H9 (cell line): ENCODE measurements around the gene OTOF. TPM values are rescaled to one million over a fixed set of nuclear protein-coding genes. Genes with fewer than 3 reads are reported as not detected.

Source experiments
- DNase-seq: peaks from one replicate; pipeline ENCODE4 v3.0.0-alpha.2; 2017
- H2AFZ ChIP-seq: one replicate; pipeline ENCODE4 v1.6.1; 2013; ENCODE audit warnings: mild to moderate bottlenecking, low read length, control low read depth, moderate library complexity
- H2AK5ac ChIP-seq: 2 replicates; pipeline ENCODE4 v1.6.1; 2013; ENCODE audit warnings: low read length, control low read depth, mixed read lengths; ENCODE audit not compliant: insufficient read length
- H2BK120ac ChIP-seq: one replicate; pipeline ENCODE4 v1.6.1; 2013; ENCODE audit warnings: low read depth, mild to moderate bottlenecking, low read length, control low read depth, inconsistent platforms; ENCODE audit not compliant: poor library complexity, severe bottlenecking
- H2BK12ac ChIP-seq: 2 replicates; pipeline ENCODE4 v1.6.1; 2013; ENCODE audit warnings: low read length, control low read depth, mixed read lengths, low read depth; ENCODE audit not compliant: insufficient read length
- H2BK15ac ChIP-seq: 2 replicates; pipeline ENCODE4 v1.6.1; 2013; ENCODE audit warnings: low read depth, low read length, control low read depth
- H2BK20ac ChIP-seq: one replicate; pipeline ENCODE4 v1.6.1; 2013; ENCODE audit warnings: low read depth, mild to moderate bottlenecking, low read length, control low read depth, inconsistent platforms; ENCODE audit not compliant: poor library complexity, severe bottlenecking
- H2BK5ac ChIP-seq: 2 replicates; pipeline ENCODE4 v1.6.1; 2013; ENCODE audit warnings: low read length, control low read depth, mixed read lengths; ENCODE audit not compliant: insufficient read length
- H3K14ac ChIP-seq: 2 replicates; pipeline ENCODE4 v1.6.1; 2013; ENCODE audit warnings: low read length, control low read depth; ENCODE audit not compliant: insufficient read depth
- H3K18ac ChIP-seq: 2 replicates; pipeline ENCODE4 v1.6.1; 2013; ENCODE audit warnings: low read depth, mild to moderate bottlenecking, mixed read lengths, low read length, control low read depth; ENCODE audit not compliant: insufficient read length
- H3K23ac ChIP-seq: 2 replicates; pipeline ENCODE4 v1.6.1; 2013; ENCODE audit warnings: low read length, control low read depth, mixed read lengths, low read depth; ENCODE audit not compliant: insufficient read length
- H3K23me2 ChIP-seq: 2 replicates; pipeline ENCODE4 v1.6.1; 2013; ENCODE audit warnings: low read depth, mild to moderate bottlenecking, mixed read lengths, low read length, control low read depth; ENCODE audit not compliant: insufficient read length, poor library complexity, severe bottlenecking
- H3K27ac ChIP-seq: 2 replicates; pipeline ENCODE4 v1.5.1; 2013; ENCODE audit warnings: low read length, control low read depth, mixed read lengths, low read depth; ENCODE audit not compliant: insufficient read length
- H3K27me3 ChIP-seq: 2 replicates; pipeline ENCODE4 v1.6.1; 2013; ENCODE audit warnings: low read length, control low read depth, inconsistent platforms; ENCODE audit not compliant: insufficient read depth
- H3K4ac ChIP-seq: 2 replicates; pipeline ENCODE4 v1.6.1; 2013; ENCODE audit warnings: low read depth, mild to moderate bottlenecking, control low read depth, inconsistent platforms, low read length, moderate library complexity
- H3K4me1 ChIP-seq: 2 replicates; pipeline ENCODE4 v1.6.1; 2013; ENCODE audit warnings: low read length, control low read depth, inconsistent platforms; ENCODE audit not compliant: insufficient read depth
- H3K4me2 ChIP-seq: 2 replicates; pipeline ENCODE4 v1.6.1; 2013; ENCODE audit warnings: low read length, control low read depth, mixed read lengths; ENCODE audit not compliant: insufficient read length, insufficient read depth
- H3K56ac ChIP-seq: 2 replicates; pipeline ENCODE4 v1.6.1; 2013; ENCODE audit warnings: low read depth, mild to moderate bottlenecking, mixed read lengths, low read length, control low read depth; ENCODE audit not compliant: insufficient read length
- H3K79me1 ChIP-seq: 2 replicates; pipeline ENCODE4 v1.6.1; 2013; ENCODE audit warnings: low read depth, mild to moderate bottlenecking, moderate library complexity, low read length, control low read depth, inconsistent platforms; ENCODE audit not compliant: insufficient read depth, poor library complexity, severe bottlenecking
- H3K79me2 ChIP-seq: 2 replicates; pipeline ENCODE4 v1.6.1; 2013; ENCODE audit warnings: low read length, control low read depth, inconsistent platforms; ENCODE audit not compliant: insufficient read depth
- H3K9ac ChIP-seq: 2 replicates; pipeline ENCODE4 v1.6.1; 2013; ENCODE audit warnings: low read length, control low read depth, mixed read lengths; ENCODE audit not compliant: insufficient read length; ENCODE audit errors: extremely low read depth
- H3K9me3 ChIP-seq: one replicate; pipeline ENCODE4 v1.6.1; 2013; ENCODE audit warnings: low read depth, low read length, inconsistent platforms; ENCODE audit not compliant: control insufficient read depth
- H3T11ph ChIP-seq: one replicate; pipeline ENCODE4 v1.6.1; 2013; ENCODE audit warnings: mild to moderate bottlenecking, low read length, control low read depth, inconsistent platforms
- H4K20me1 ChIP-seq: one replicate; pipeline ENCODE4 v1.6.1; 2013; ENCODE audit not compliant: control insufficient read depth, insufficient read length, insufficient read depth
- H4K5ac ChIP-seq: 2 replicates; pipeline ENCODE4 v1.6.1; 2013; ENCODE audit warnings: low read depth, mild to moderate bottlenecking, mixed read lengths, low read length, control low read depth; ENCODE audit not compliant: insufficient read length
- H4K8ac ChIP-seq: replicated peaks from 2 replicates; pipeline ENCODE4 v1.6.1; 2013; ENCODE audit warnings: low read length, control low read depth, mixed read lengths, low read depth; ENCODE audit not compliant: insufficient read length
- H4K91ac ChIP-seq: 2 replicates; pipeline ENCODE4 v1.6.1; 2013; ENCODE audit warnings: low read depth, mild to moderate bottlenecking, moderate library complexity, mixed read lengths, low read length, control low read depth; ENCODE audit not compliant: insufficient read length
- H3K27ac Mint-ChIP-seq, 3 experiments: 2 replicates in 2 of 3; 3 replicates in 1 of 3; pipeline ENCODE4 v1.8.0; 2020 to 2021; ENCODE audit warnings: mixed read lengths in 3 of 3, mild to moderate bottlenecking in 1 of 3, moderate library complexity in 1 of 3
- H3K27me3 Mint-ChIP-seq: 2 replicates; pipeline ENCODE4 v1.8.0; 2021; ENCODE audit warnings: low read depth, mild to moderate bottlenecking, moderate library complexity, mixed read lengths
- H3K36me3 Mint-ChIP-seq, 3 experiments: 2 replicates in 2 of 3; 3 replicates in 1 of 3; pipeline ENCODE4 v1.8.0; 2020 to 2021; ENCODE audit warnings: low read depth in 3 of 3, mixed read lengths in 3 of 3; ENCODE audit not compliant: insufficient read depth in 1 of 3
- H3K4me1 Mint-ChIP-seq, 2 experiments: 2 replicates each; pipeline ENCODE4 v1.8.0; 2020; ENCODE audit warnings: mixed read lengths in 2 of 2
- H3K4me3 Mint-ChIP-seq, 2 experiments: 2 replicates in 1 of 2; 3 replicates in 1 of 2; pipeline ENCODE4 v1.8.0; 2020 to 2021; ENCODE audit warnings: mild to moderate bottlenecking in 2 of 2, mixed read lengths in 2 of 2, moderate library complexity in 1 of 2
- H3K9me3 Mint-ChIP-seq, 2 experiments: 2 replicates in 1 of 2; 3 replicates in 1 of 2; pipeline ENCODE4 v1.8.0; 2020; ENCODE audit warnings: mild to moderate bottlenecking in 2 of 2, mixed read lengths in 2 of 2, moderate library complexity in 1 of 2
- WGBS: extraction: QIAGEN DNeasy Blood & Tissue Kit; methylation state at CpG from one replicate; pipeline ENCODE4 v1.1.7; 2013; ENCODE audit warnings: missing lambda C conversion rate, low lambda C conversion rate, mixed read lengths; ENCODE audit not compliant: insufficient read length; ENCODE audit errors: extremely low coverage; 5-methylcytosine and 5-hydroxymethylcytosine counted together
- total RNA-seq: library from RNA; stranded (reverse); gene quantifications from 2 replicates; pipeline ENCODE4 v1.2.1, GENCODE V29; 2021
- TF ChIP-seq, protein P1 (sequence below): fragments of 200-600 bp; sonication (generic); conservative IDR thresholded peaks from 3 replicates; pipeline ENCODE4 v1.8.0; 2021; ENCODE audit warnings: antibody characterized with exemption, mild to moderate bottlenecking

OTOF gene
- total RNA-seq, 1 experiment from 2014 or later, result 0.35 TPM

DNA sequence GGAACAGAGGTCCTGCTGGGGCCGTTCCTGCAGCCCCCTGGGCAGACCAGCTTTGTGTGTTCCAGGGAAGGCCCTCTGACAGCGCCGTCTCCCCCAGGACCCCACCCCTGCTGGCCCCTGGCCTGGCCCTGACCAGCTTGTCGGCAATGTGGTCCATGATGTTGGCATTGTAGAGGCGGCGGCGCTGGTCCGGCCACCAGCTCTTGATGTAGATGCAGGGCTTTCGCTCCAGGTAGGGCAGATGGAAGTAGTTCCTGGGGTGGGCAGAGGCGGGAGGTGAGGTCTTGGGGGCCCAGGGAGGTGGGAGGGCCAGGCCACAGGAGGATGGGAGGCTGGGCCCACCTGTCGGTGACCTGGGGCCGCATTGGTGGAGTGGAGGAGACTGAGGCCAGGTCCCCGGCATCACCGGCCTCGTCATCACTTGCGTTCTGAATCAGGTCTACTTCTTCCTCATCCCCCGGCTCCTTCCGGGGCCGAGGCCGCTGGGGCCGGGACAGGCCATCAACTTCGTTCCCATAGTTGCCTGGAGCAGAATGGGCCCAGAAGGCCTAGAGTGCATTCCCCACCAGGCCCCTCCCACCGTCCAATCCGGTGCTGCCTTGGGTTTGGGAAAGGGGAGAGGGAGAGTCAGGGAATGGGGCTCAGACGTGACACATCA, 1.3 kb upstream of the OTOF start:
- H3K27ac ChIP-seq, result no peak overlapping the region
- H3K14ac ChIP-seq, result no peak overlapping the region; the same call in 1 of the 2 replicates
- Mint-ChIP-seq H3K36me3 (peaks cover 0 to 2% (median 0%) of the 10 kb centered on the region in 3 experiments; a peak in 2 of 7 replicates), H3K27ac (no peak overlapping the region), H3K27me3 (peaks cover 6% of the 10 kb centered on the region), H3K9me3 (no peaks in the 10 kb centered on the region; a peak in 2 of 5 replicates), H3K4me3 (no peak overlapping the region), H3K4me1 (peaks cover 8 to 17% of the 10 kb centered on the region in 2 experiments)
- no peak overlapping the region for H3K4ac ChIP-seq
- no CpG with 5 or more reads among the region's 25 CpGs for whole genome bisulfite sequencing
- no peak overlapping the region for H2BK120ac ChIP-seq
- H3K79me2 ChIP-seq, result no peaks in the 10 kb centered on the region
- H3K27me3 ChIP-seq, result no peaks in the 10 kb centered on the region
- no peak overlapping the region for H3K4me2 ChIP-seq
- H2BK5ac ChIP-seq, result no peak overlapping the region
- no peak overlapping the region for H3K18ac ChIP-seq
- H3K56ac ChIP-seq, result no peak overlapping the region
- peaks cover 3% of the 10 kb centered on the region for H4K20me1 ChIP-seq
- no peaks in the 10 kb centered on the region for H3K23me2 ChIP-seq
- no peaks in the 10 kb centered on the region for H3K9me3 ChIP-seq
- no peak overlapping the region for H4K91ac ChIP-seq
- no peak overlapping the region for H2BK15ac ChIP-seq
- no peak overlapping the region for H2AFZ ChIP-seq
- H3K4me1 ChIP-seq, result no peaks in the 10 kb centered on the region; the same call in 1 of the 2 replicates
- no peak overlapping the region for H2BK20ac ChIP-seq
- TF ChIP-seq, protein P1, sequence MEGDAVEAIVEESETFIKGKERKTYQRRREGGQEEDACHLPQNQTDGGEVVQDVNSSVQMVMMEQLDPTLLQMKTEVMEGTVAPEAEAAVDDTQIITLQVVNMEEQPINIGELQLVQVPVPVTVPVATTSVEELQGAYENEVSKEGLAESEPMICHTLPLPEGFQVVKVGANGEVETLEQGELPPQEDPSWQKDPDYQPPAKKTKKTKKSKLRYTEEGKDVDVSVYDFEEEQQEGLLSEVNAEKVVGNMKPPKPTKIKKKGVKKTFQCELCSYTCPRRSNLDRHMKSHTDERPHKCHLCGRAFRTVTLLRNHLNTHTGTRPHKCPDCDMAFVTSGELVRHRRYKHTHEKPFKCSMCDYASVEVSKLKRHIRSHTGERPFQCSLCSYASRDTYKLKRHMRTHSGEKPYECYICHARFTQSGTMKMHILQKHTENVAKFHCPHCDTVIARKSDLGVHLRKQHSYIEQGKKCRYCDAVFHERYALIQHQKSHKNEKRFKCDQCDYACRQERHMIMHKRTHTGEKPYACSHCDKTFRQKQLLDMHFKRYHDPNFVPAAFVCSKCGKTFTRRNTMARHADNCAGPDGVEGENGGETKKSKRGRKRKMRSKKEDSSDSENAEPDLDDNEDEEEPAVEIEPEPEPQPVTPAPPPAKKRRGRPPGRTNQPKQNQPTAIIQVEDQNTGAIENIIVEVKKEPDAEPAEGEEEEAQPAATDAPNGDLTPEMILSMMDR, result no peak
- no peaks in the 10 kb centered on the region for H3K79me1 ChIP-seq
- H2BK12ac ChIP-seq, result no peak overlapping the region
- no peak overlapping the region for H3T11ph ChIP-seq
- no peak overlapping the region for H4K8ac ChIP-seq
- no peak overlapping the region for H3K23ac ChIP-seq
- H3K9ac ChIP-seq, result no peak overlapping the region
- H4K5ac ChIP-seq, result no peak overlapping the region
- no peak overlapping the region for H2AK5ac ChIP-seq
- DNase-seq, result no peak
